Right atrium auricular region (tissue), 2 donors: Measurements from ENCODE around the gene DLEU7. TPM values are rescaled to one million over a fixed set of nuclear protein-coding genes. Genes with fewer than 3 reads are reported as not detected.

Experiments
- DNase-seq: peaks from one replicate; pipeline ENCODE4 v3.0.0-alpha.2; 2019; ENCODE audit warnings: low spot score
- H3K27ac ChIP-seq, 2 donors: fragments of 200-600 bp; sonication (generic); 1 replicate in 1 of 2; 2 replicates in 1 of 2; pipeline ENCODE4 v1.5.1; 2016 to 2019
- H3K27me3 ChIP-seq, 2 donors: fragments of 200-600 bp; sonication (generic); one replicate each; pipeline versions ENCODE4 v1.5.1 to v1.6.0; 2017 to 2019
- H3K36me3 ChIP-seq: fragments of 200-600 bp; sonication (generic); one replicate; pipeline ENCODE4 v1.5.1; 2016
- H3K4me1 ChIP-seq, 2 donors: fragments of 200-600 bp; sonication (generic); one replicate each; pipeline versions ENCODE4 v1.5.1 to v1.6.0; 2017 to 2019
- H3K4me3 ChIP-seq, 2 donors: fragments of 200-600 bp; sonication (generic); 1 replicate in 1 of 2; 2 replicates in 1 of 2; pipeline ENCODE4 v1.5.1; 2017 to 2019; ENCODE audit warnings: mild to moderate bottlenecking in 1 of 2, moderate library complexity in 1 of 2
- H3K9me3 ChIP-seq, 2 donors: fragments of 200-600 bp; sonication (generic); one replicate each; pipeline ENCODE4 v1.5.1; 2019
- CTCF ChIP-seq, 2 donors: fragments of 200-600 bp; sonication (generic); IDR thresholded peaks; one replicate each; pipeline ENCODE4 v1.5.1; 2019; ENCODE audit warnings: antibody characterized with exemption in 2 of 2
- total RNA-seq, 2 donors: library from RNA; depleted of rRNA; stranded (reverse); fragments of >200 nt; gene quantifications; one replicate each; pipeline ENCODE4 v1.1.0, GENCODE V29; 2016

Gene DLEU7
- total RNA-seq, 2 donors from 2014 or later: 0.31 TPM; not detected in 1

DNA sequence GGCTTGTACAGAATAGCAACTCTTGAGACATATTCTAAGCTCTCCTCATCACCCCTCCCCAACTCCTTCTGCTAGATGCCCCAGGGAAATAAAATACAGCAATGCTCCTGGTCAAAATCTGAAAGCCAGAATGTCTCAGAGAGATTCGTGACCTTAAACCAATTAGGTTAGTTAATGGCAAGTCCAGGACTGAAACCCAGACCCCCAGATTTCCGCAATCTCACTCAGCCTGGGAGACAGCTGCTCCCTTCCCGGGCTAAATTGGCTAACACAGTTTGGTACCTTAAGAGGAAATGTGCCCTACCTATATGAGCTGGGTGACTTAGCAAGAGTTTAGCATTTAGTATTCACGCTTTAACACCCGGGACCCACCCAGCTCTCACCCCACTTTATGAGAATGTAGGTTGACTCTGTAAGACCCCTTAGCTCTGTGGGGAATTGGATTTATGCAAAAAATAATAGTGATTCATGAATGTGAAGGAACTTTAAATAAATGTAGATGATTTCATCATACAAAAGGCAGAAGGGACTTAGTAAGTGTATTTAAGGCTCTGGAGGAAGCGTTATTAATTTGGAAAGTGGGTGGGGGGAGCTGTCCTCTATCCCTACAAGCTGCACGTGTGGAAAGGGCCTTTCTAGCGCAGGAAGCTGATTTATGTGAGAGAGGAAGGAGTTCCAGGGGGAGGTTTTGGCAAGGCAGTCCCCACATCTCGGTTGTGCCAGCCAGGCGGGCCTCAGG is 1.1 kb downstream of the DLEU7 start:
- no peak overlapping the region for H3K4me3 ChIP-seq
- no peaks in the 10 kb centered on the region for H3K27me3 ChIP-seq
- DNase-seq: no peak
- peaks cover 0 to 13% of the 10 kb centered on the region in 2 donors for H3K4me1 ChIP-seq
- TF ChIP-seq CTCF (IDR thresholded peaks at IDR 0.05): no peak
- no peaks in the 10 kb centered on the region for H3K36me3 ChIP-seq
- H3K9me3 ChIP-seq: no peaks in the 10 kb centered on the region
- no peak overlapping the region for H3K27ac ChIP-seq

DNA sequence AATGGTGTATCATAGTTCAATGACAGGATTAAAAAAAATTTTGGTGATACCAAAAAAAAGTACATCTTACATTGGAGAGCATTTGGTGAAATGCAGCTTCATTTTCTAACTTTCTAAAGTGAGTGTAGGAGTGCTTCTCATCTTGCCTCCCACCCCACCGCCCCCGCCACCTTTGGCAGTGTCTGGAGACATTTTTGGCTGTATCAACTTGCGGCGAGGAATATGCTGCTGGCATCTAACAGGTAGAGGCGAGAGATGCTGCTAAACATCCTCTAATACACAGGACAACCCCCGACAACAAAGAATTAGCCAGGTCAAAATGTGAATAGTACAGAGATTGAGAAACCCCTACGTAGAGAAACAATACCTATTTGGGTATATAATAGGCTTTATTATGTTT is 1.7 kb downstream of the DLEU7 start:
- H3K4me1 ChIP-seq: peaks cover 0 to 13% of the 10 kb centered on the region in 2 donors
- TF ChIP-seq CTCF (IDR thresholded peaks at IDR 0.05): no peak
- H3K27me3 ChIP-seq: no peaks in the 10 kb centered on the region

GRCh38 chr13:50840284-50840683 is 3.2 kb downstream of the DLEU7 start:
- Histone ChIP-seq H3K27ac (no peak overlapping the region), H3K9me3 (no peaks in the 10 kb centered on the region), H3K36me3 (no peaks in the 10 kb centered on the region), H3K27me3 (no peaks in the 10 kb centered on the region), H3K4me1 (peaks cover 0 to 13% of the 10 kb centered on the region in 2 donors), H3K4me3 (no peak overlapping the region)
- TF ChIP-seq CTCF (IDR thresholded peaks at IDR 0.05): no peak
- no peak for DNase-seq

More for the DNA sequence above, 1.7 kb downstream of the DLEU7 start:
- Histone ChIP-seq H3K27ac (no peak overlapping the region), H3K9me3 (no peaks in the 10 kb centered on the region), H3K36me3 (no peaks in the 10 kb centered on the region), H3K4me3 (no peak overlapping the region)
- no peak for DNase-seq

GRCh38 chr13:50839828-50840227 is 3.7 kb downstream of the DLEU7 start:
- H3K9me3 ChIP-seq: no peaks in the 10 kb centered on the region

GRCh38 chr13:50838701-50839100 is 4.8 kb downstream of the DLEU7 start:
- Histone ChIP-seq H3K9me3 (no peaks in the 10 kb centered on the region), H3K27ac (no peak overlapping the region), H3K4me3 (no peak overlapping the region), H3K36me3 (no peaks in the 10 kb centered on the region), H3K4me1 (peaks cover 0 to 10% of the 10 kb centered on the region in 2 donors), H3K27me3 (no peaks in the 10 kb centered on the region)
- no peak for TF ChIP-seq CTCF (IDR thresholded peaks at IDR 0.05)
- DNase-seq: no peak

More at GRCh38 chr13:50839828-50840227, 3.7 kb downstream of the DLEU7 start:
- no peak overlapping the region for H3K4me3 ChIP-seq
- no peak for DNase-seq
- peaks cover 0 to 13% of the 10 kb centered on the region in 2 donors for H3K4me1 ChIP-seq
- no peak overlapping the region for H3K27ac ChIP-seq
- no peak for TF ChIP-seq CTCF (IDR thresholded peaks at IDR 0.05)
- H3K27me3 ChIP-seq: no peaks in the 10 kb centered on the region
- no peaks in the 10 kb centered on the region for H3K36me3 ChIP-seq

- Histone ChIP-seq H3K27ac (no peak overlapping the region), H3K9me3 (no peaks in the 10 kb centered on the region), H3K27me3 (no peaks in the 10 kb centered on the region), H3K36me3 (no peaks in the 10 kb centered on the region), H3K4me3 (no peak overlapping the region), H3K4me1 (peaks cover 0 to 5% of the 10 kb centered on the region in 2 donors)
- TF ChIP-seq CTCF (IDR thresholded peaks at IDR 0.05): no peak
- DNase-seq: no peak
Observed at GRCh38 chr13:50838031-50838430, 5.5 kb downstream of the DLEU7 start.
